GM12872 (cell line): ENCODE data around the gene KIF6.

ENCODE experiments used
- CTCF ChIP-seq: IDR thresholded peaks from 3 replicates; pipeline ENCODE4 v1.5.1; 2011; ENCODE audit warnings: low read depth, mild to moderate bottlenecking, low read length, moderate library complexity; ENCODE audit not compliant: insufficient read depth

KIF6 gene

DNA sequence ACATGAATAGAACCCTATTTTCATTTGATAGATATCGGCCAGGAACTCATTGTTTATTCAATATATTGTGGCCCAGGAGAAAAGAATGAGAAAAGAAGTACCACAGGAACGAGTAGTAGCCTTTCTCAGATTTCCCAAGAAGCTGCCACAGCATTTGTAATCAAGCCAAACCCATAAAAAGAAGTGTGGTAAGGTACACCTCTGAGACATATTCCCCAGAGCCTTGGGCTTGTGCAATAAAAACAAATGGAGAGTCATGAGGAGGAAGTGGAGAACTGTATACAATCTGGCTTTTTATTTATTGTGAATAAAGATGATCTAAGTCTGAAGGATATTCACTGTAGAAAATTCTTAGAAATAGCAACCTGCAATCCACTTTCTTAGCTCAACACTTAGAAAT is 36.7 kb downstream of the KIF6 start:
- no peak for TF ChIP-seq CTCF

DNA sequence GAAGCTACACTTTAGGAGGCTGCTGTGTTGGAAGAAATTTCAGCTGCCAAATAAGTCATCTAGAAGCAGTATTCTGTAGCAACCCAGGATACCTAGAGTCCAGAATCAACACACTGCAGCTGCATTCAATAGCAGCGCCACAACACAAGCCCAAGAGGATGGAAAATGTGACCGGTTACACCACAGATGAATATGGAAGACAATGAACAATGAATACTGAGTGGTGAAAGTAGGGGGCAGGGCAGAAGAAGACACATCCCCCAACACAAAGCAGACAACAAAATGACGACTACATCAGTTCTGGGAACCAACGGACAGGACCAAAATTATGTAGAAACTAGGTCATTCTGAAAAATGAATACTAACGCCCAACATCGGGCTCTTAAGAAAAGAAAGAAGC is 38.2 kb downstream of the KIF6 start:
- TF ChIP-seq CTCF: no peak

- TF ChIP-seq CTCF: no peak
Observed at GRCh38 chr6:39685938-39686337, 39.3 kb downstream of the KIF6 start.

- TF ChIP-seq CTCF: no peak
Observed at GRCh38 chr6:39685489-39685826, 39.8 kb downstream of the KIF6 start.

DNA sequence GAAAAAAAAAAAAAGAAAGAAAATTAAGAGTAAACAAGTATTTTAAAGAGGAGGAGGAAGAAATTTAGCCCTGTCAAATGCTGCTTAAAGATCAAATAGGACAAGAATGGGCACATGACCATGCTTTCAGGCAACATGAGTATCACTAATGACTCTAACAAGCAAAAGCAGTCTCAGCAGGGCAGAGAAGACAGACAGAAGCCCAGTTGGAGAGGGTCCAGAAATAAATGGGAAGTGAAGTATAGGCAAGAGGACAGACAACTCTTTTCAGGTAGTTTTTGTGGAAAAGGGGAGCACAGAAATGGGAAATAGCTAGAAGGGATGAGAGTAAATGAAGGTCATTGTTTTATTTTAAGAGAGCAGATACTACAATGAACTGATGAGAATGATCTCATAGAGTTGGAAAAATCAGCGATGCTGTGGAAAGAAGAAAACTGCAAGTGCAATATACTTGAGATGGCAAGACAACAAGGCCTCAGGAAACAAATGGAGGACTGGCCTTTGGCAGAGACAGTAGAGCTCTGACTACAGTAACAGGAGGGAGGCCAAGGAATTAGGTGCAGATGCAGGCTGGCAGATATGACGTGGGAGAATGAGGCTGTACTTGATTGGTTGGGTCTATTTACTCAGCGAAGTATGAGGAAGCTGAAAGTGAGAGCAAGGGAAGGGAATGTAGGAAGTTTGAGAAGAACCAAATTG is 40.3 kb downstream of the KIF6 start:
- TF ChIP-seq CTCF: no peak

- no peak for TF ChIP-seq CTCF
Observed at GRCh38 chr6:39681674-39682121, 43.5 kb downstream of the KIF6 start.

GRCh38 chr6:39678914-39679313 is 46.3 kb downstream of the KIF6 start:
- no peak for TF ChIP-seq CTCF
